Progenitor cell of endocrine pancreas (in vitro differentiated cells): ENCODE measurements around the gene PTPN14. TPM values are rescaled to one million over a fixed set of nuclear protein-coding genes. Genes with fewer than 3 reads are reported as not detected.
A peak's percentile ranks its signal among the peaks of the same experiment; 100 is the strongest.

ENCODE experiments used
- DNase-seq: peaks from one replicate; pipeline ENCODE4 v3.0.0; 2021; ENCODE audit warnings: low spot score; ENCODE audit not compliant: unreplicated experiment
- H3K27ac Mint-ChIP-seq: 2 replicates; pipeline ENCODE4 v1.8.0; 2021; ENCODE audit warnings: mild to moderate bottlenecking, moderate library complexity, mixed read lengths
- H3K27me3 Mint-ChIP-seq: 2 replicates; pipeline ENCODE4 v1.8.0; 2021; ENCODE audit warnings: mixed read lengths
- H3K36me3 Mint-ChIP-seq: 2 replicates; pipeline ENCODE4 v1.8.0; 2022; ENCODE audit warnings: mixed read lengths; ENCODE audit not compliant: insufficient read depth
- H3K4me1 Mint-ChIP-seq: 2 replicates; pipeline ENCODE4 v1.8.0; 2021; ENCODE audit warnings: low read depth, mixed read lengths
- H3K4me3 Mint-ChIP-seq: 2 replicates; pipeline ENCODE4 v1.8.0; 2021; ENCODE audit warnings: low read depth, mild to moderate bottlenecking, moderate library complexity, mixed read lengths
- H3K9me3 Mint-ChIP-seq: 2 replicates; pipeline ENCODE4 v1.8.0; 2021; ENCODE audit warnings: low read depth, mixed read lengths
- CTCF ChIP-seq: fragments of 200-600 bp; sonication (generic); IDR thresholded peaks from one replicate; pipeline ENCODE4 v1.5.0; 2021; ENCODE audit warnings: antibody characterized with exemption, mild to moderate bottlenecking; ENCODE audit not compliant: unreplicated experiment
- total RNA-seq: library from RNA; stranded (reverse); gene quantifications from 2 replicates; pipeline ENCODE4 v1.2.1, GENCODE V29; 2021

The PTPN14 gene
- total RNA-seq, 1 donor from 2014 or later = 37.0 TPM

GRCh38 chr1:214331180-214331579, 220.2 kb downstream of the PTPN14 start:
- no peak overlapping the region for H3K27ac Mint-ChIP-seq
- peaks cover 24% of the 10 kb centered on the region for H3K4me1 Mint-ChIP-seq
- H3K27me3 Mint-ChIP-seq = no peaks in the 10 kb centered on the region
- no peak overlapping the region for H3K4me3 Mint-ChIP-seq
- H3K36me3 Mint-ChIP-seq = peaks cover 16% of the 10 kb centered on the region
- DNase-seq = no peak
- no peak for TF ChIP-seq CTCF
- no peaks in the 10 kb centered on the region for H3K9me3 Mint-ChIP-seq

GRCh38 chr1:214330715-214331114, 220.7 kb downstream of the PTPN14 start:
- Mint-ChIP-seq H3K4me1 (peaks cover 24% of the 10 kb centered on the region), H3K36me3 (peaks cover 16% of the 10 kb centered on the region), H3K9me3 (no peaks in the 10 kb centered on the region), H3K27me3 (no peaks in the 10 kb centered on the region), H3K27ac (peak overlapping the region; percentile 56), H3K4me3 (no peak overlapping the region)
- no peak for TF ChIP-seq CTCF
- no peak for DNase-seq

DNA sequence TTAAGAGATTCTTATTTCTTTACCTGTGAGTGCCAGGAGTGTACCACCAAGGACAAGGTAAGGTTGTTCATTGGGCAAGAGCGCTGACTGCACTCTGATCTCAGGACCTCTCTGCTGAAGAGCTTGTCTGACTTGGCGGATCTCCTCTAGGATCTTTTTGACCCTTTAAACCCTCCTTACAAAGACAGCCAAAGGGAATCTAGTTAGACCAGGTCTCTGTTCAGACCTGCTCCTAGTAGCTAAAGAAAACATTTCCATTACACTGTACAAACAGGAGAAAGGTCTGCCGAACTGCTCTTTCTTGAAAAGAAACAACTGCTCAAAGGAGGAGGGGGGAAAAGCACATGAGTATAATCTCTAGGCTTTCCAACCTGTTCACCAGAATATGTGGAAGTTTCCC, 221.2 kb downstream of the PTPN14 start:
- Mint-ChIP-seq H3K9me3 (no peaks in the 10 kb centered on the region), H3K27ac (peak overlapping the region; percentile 79), H3K4me3 (peak overlapping the region; percentile 19), H3K27me3 (no peaks in the 10 kb centered on the region), H3K36me3 (peaks cover 15% of the 10 kb centered on the region), H3K4me1 (peaks cover 21% of the 10 kb centered on the region)
- no peak for TF ChIP-seq CTCF
- no peak for DNase-seq

GRCh38 chr1:214329470-214330220, 221.8 kb downstream of the PTPN14 start:
- DNase-seq = no peak

More at GRCh38 chr1:214329470-214330220, 221.8 kb downstream of the PTPN14 start:
- no peak for TF ChIP-seq CTCF
- Mint-ChIP-seq H3K27me3 (no peaks in the 10 kb centered on the region), H3K4me3 (peak overlapping the region; percentile 19), H3K9me3 (no peaks in the 10 kb centered on the region), H3K27ac (peak overlapping the region; percentile 79), H3K4me1 (peaks cover 17% of the 10 kb centered on the region), H3K36me3 (peaks cover 11% of the 10 kb centered on the region)
